GM23338 (cell line): ENCODE data around the gene CD3G. TPM values are rescaled to one million over a fixed set of nuclear protein-coding genes. Genes with fewer than 3 reads are reported as not detected.

Experiments
- ATAC-seq: fragments of 200-7000 bp; cut with Tn5 transposase; 3 replicates; pipeline ENCODE4 v1.9.1; 2020
- DNase-seq: peaks from one replicate; pipeline ENCODE4 v3.0.0-alpha.2; 2015; ENCODE audit warnings: low spot score
- H2AFZ ChIP-seq: fragments of 200-600 bp; sonication (generic); 2 replicates; pipeline ENCODE4 v1.8.0; 2016; ENCODE audit warnings: antibody characterized with exemption, mild to moderate bottlenecking, moderate library complexity
- H3F3A ChIP-seq: fragments of 200-600 bp; sonication (generic); replicated peaks from 2 replicates; pipeline ENCODE4 v1.8.0; 2017; ENCODE audit warnings: antibody characterized with exemption, mixed run types, low read depth
- H3K27ac ChIP-seq: fragments of 200-600 bp; sonication (generic); 2 replicates; pipeline ENCODE4 v1.6.1; 2016; ENCODE audit warnings: low read depth
- H3K27me3 ChIP-seq: fragments of 200-600 bp; sonication (generic); 2 replicates; pipeline ENCODE4 v1.8.0; 2016; ENCODE audit warnings: mild to moderate bottlenecking, mixed run types, moderate library complexity; ENCODE audit not compliant: insufficient read depth
- H3K36me3 ChIP-seq: fragments of 200-600 bp; sonication (generic); 2 replicates; pipeline ENCODE4 v1.8.0; 2016; ENCODE audit warnings: mild to moderate bottlenecking; ENCODE audit not compliant: insufficient read depth
- H3K4me1 ChIP-seq: fragments of 200-600 bp; sonication (generic); 2 replicates; pipeline ENCODE4 v1.8.0; 2016; ENCODE audit warnings: mild to moderate bottlenecking, moderate library complexity; ENCODE audit not compliant: insufficient read depth
- H3K4me2 ChIP-seq: fragments of 200-600 bp; sonication (generic); 2 replicates; pipeline ENCODE4 v1.7.1; 2017; ENCODE audit warnings: mixed run types
- H3K4me3 ChIP-seq: fragments of 200-600 bp; sonication (generic); 2 replicates; pipeline ENCODE4 v1.6.1; 2016; ENCODE audit warnings: mixed run types
- H3K79me2 ChIP-seq: fragments of 200-600 bp; sonication (generic); replicated peaks from 2 replicates; pipeline ENCODE4 v1.8.0; 2017; ENCODE audit warnings: mild to moderate bottlenecking; ENCODE audit not compliant: insufficient read depth
- H3K9me2 ChIP-seq: fragments of 200-600 bp; sonication (generic); 2 replicates; pipeline ENCODE4 v1.8.0; 2017; ENCODE audit not compliant: insufficient read depth
- H4K20me1 ChIP-seq: fragments of 200-600 bp; sonication (generic); replicated peaks from 2 replicates; pipeline ENCODE4 v1.8.0; 2017; ENCODE audit warnings: mild to moderate bottlenecking; ENCODE audit not compliant: insufficient read depth
- H3K27ac Mint-ChIP-seq: 2 replicates; pipeline ENCODE4 v1.8.0; 2020; ENCODE audit warnings: inconsistent platforms, mild to moderate bottlenecking, moderate library complexity, mixed read lengths
- H3K27me3 Mint-ChIP-seq: 3 replicates; pipeline ENCODE4 v1.8.0; 2022; ENCODE audit warnings: low read depth, mild to moderate bottlenecking, moderate library complexity, mixed read lengths, inconsistent platforms; ENCODE audit not compliant: insufficient read depth, poor library complexity
- H3K36me3 Mint-ChIP-seq: 3 replicates; pipeline ENCODE4 v1.8.0; 2021; ENCODE audit warnings: low read depth, mild to moderate bottlenecking, inconsistent platforms, moderate library complexity, mixed read lengths
- H3K4me1 Mint-ChIP-seq: 3 replicates; pipeline ENCODE4 v1.8.0; 2020; ENCODE audit warnings: mild to moderate bottlenecking, inconsistent platforms, mixed read lengths
- H3K4me3 Mint-ChIP-seq: 3 replicates; pipeline ENCODE4 v1.8.0; 2021; ENCODE audit warnings: moderate library complexity, mild to moderate bottlenecking, inconsistent platforms, mixed read lengths
- H3K9me3 Mint-ChIP-seq: 3 replicates; pipeline ENCODE4 v1.8.0; 2020; ENCODE audit warnings: moderate library complexity, mild to moderate bottlenecking, inconsistent platforms, mixed read lengths
- CREB1 ChIP-seq: fragments of 250-450 bp; sonication (Bioruptor Pico); IDR thresholded peaks from 2 replicates; pipeline ENCODE4 v1.5.0; 2020; ENCODE audit warnings: low read depth, mild to moderate bottlenecking, moderate library complexity
- CTCF ChIP-seq, 2 experiments: fragments of 200-600 bp in 1 of 2; sonication (generic) in 1 of 2; conservative IDR thresholded peaks; 2 replicates each; pipeline versions ENCODE4 v1.5.1 to v1.6.1; 2016 to 2017; ENCODE audit warnings: antibody characterized with exemption in 2 of 2, low read depth in 2 of 2, mild to moderate bottlenecking in 2 of 2, moderate library complexity in 1 of 2
- ETS1 ChIP-seq: IDR thresholded peaks from 2 replicates; pipeline ENCODE4 v1.6.1; 2016; ENCODE audit warnings: antibody characterized with exemption
- EZH2 ChIP-seq: fragments of 200-600 bp; sonication (generic); IDR thresholded peaks from one replicate; pipeline ENCODE4 v1.8.0; 2017; ENCODE audit warnings: antibody characterized with exemption, mild to moderate bottlenecking, low read depth; ENCODE audit not compliant: unreplicated experiment
- JUNB ChIP-seq: IDR thresholded peaks from one replicate; pipeline ENCODE4 v1.6.1; 2016; ENCODE audit warnings: antibody characterized with exemption; ENCODE audit not compliant: unreplicated experiment
- NANOG ChIP-seq: IDR thresholded peaks from 2 replicates; pipeline ENCODE4 v1.6.1; 2016; ENCODE audit warnings: antibody characterized with exemption, borderline replicate concordance
- POLR2AphosphoS5 ChIP-seq: IDR thresholded peaks from 2 replicates; pipeline ENCODE4 v1.6.1; 2016; ENCODE audit warnings: antibody characterized with exemption, low read depth
- STAT1 ChIP-seq: IDR thresholded peaks from one replicate; pipeline ENCODE4 v1.6.1; 2016; ENCODE audit warnings: antibody characterized with exemption; ENCODE audit not compliant: unreplicated experiment
- ZNF114 ChIP-seq: fragments of 250-450 bp; sonication (Bioruptor Pico); IDR thresholded peaks from 2 replicates; pipeline ENCODE4 v1.5.0; 2020; ENCODE audit warnings: mild to moderate bottlenecking, moderate library complexity
- ZNF331 ChIP-seq: fragments of 250-450 bp; sonication (Bioruptor Pico); IDR thresholded peaks from 2 replicates; pipeline ENCODE4 v1.5.0; 2020; ENCODE audit warnings: low read depth, mild to moderate bottlenecking, moderate library complexity
- polyA plus RNA-seq: library from polyadenylated mRNA; unstranded; fragments of >200 nt; fragmentation: Nextera tagmentation; extraction: Ambion mirVana; gene quantifications from 2 replicates; pipeline ENCODE4 v1.2.1, GENCODE V29; 2016
- total RNA-seq: library from RNA; depleted of rRNA; stranded (reverse); fragments of >200 nt; shearing (Covaris generic); gene quantifications from 2 replicates; pipeline ENCODE4 v1.2.3, GENCODE V29; 2014

Gene CD3G
- total and polyA plus RNA-seq, 2 experiments from 2014 or later: not detected

GRCh38 chr11:118334745-118335144 lies 9.4 kb upstream of the CD3G start (continued):
- TF ChIP-seq JUNB (no peak), ETS1 (no peak)

- no peak overlapping the region for H3K4me3 ChIP-seq
- H3K9me2 ChIP-seq: no peaks in the 10 kb centered on the region
- DNase-seq (peak; percentile 9), ATAC-seq (no peak)
- H3K36me3 ChIP-seq: no peaks in the 10 kb centered on the region
- TF ChIP-seq ETS1 (no peak), STAT1 (no peak), POLR2AphosphoS5 (no peak), ZNF114 (no peak), ZNF331 (CRISPR knock-in tag) (no peak), CREB1 (no peak), JUNB (no peak), EZH2 (no peak), CTCF (conservative IDR thresholded peaks at IDR 0.05; ENCODE audit: low read depth in 2 of 2) (no peak), NANOG (no peak)
- H3K27me3 Mint-ChIP-seq: peaks cover 12% of the 10 kb centered on the region
- 0 out of 2 replicates have a peak overlapping the region, but pooled peaks have one; percentile 63 for H2AFZ ChIP-seq
- no peaks in the 10 kb centered on the region for H3K27me3 ChIP-seq
- no peak overlapping the region for H3K27ac Mint-ChIP-seq
- no peak overlapping the region for H3K4me3 Mint-ChIP-seq
- H3K4me2 ChIP-seq: no peak overlapping the region
- H3K4me1 ChIP-seq: no peaks in the 10 kb centered on the region
- no peaks in the 10 kb centered on the region for H3K79me2 ChIP-seq
- no peaks in the 10 kb centered on the region for H3F3A ChIP-seq
- H3K9me3 Mint-ChIP-seq: peaks cover 4% of the 10 kb centered on the region; the same call in 1 of the 3 replicates
- no peaks in the 10 kb centered on the region for H3K36me3 Mint-ChIP-seq
- H3K27ac ChIP-seq: no peak overlapping the region
- no peaks in the 10 kb centered on the region for H3K4me1 Mint-ChIP-seq
- no peaks in the 10 kb centered on the region for H4K20me1 ChIP-seq
Observed at GRCh38 chr11:118338637-118339061, 5.5 kb upstream of the CD3G start.
